MG63 (cell line): ENCODE data around the gene FARS2. TPM values are rescaled to one million over a fixed set of nuclear protein-coding genes. Genes with fewer than 3 reads are reported as not detected.

Experiments used
- DNase-seq: peaks from one replicate; pipeline ENCODE4 v3.0.0-alpha.2; 2020
- H3K27me3 ChIP-seq: fragments of 250-450 bp; sonication (Bioruptor Pico); 2 replicates; pipeline ENCODE4 v1.5.1; 2020; ENCODE audit warnings: mild to moderate bottlenecking, moderate library complexity
- H3K36me3 ChIP-seq: fragments of 250-450 bp; sonication (Bioruptor Pico); 2 replicates; pipeline ENCODE4 v1.5.1; 2020; ENCODE audit warnings: mild to moderate bottlenecking, moderate library complexity
- H3K4me3 ChIP-seq: fragments of 250-450 bp; sonication (Bioruptor Pico); 2 replicates; pipeline ENCODE4 v1.5.1; 2020; ENCODE audit warnings: mild to moderate bottlenecking, moderate library complexity
- H3K9me3 ChIP-seq: fragments of 250-450 bp; sonication (Bioruptor Pico); 2 replicates; pipeline ENCODE4 v1.5.1; 2020; ENCODE audit warnings: mild to moderate bottlenecking, moderate library complexity
- total RNA-seq: library from RNA; depleted of rRNA; stranded (reverse); fragments of >200 nt; shearing (Covaris generic); gene quantifications from 2 replicates; pipeline ENCODE4 v1.2.3, GENCODE V29; 2014; ENCODE audit warnings: low replicate concordance

FARS2 gene
- total RNA-seq, 1 experiment from 2014 or later, result 17.3 TPM

- H3K36me3 ChIP-seq, result no peaks in the 10 kb centered on the region
- no peaks in the 10 kb centered on the region for H3K9me3 ChIP-seq
- DNase-seq, result no peak
- H3K27me3 ChIP-seq, result no peaks in the 10 kb centered on the region
- H3K4me3 ChIP-seq, result no peak overlapping the region
These were observed 104.3 kb downstream of the FARS2 start for GRCh38 chr6:5365436-5366195.

- no peak for DNase-seq
- Histone ChIP-seq H3K9me3 (no peaks in the 10 kb centered on the region), H3K4me3 (no peak overlapping the region), H3K27me3 (no peaks in the 10 kb centered on the region), H3K36me3 (no peaks in the 10 kb centered on the region)
These were observed 105.6 kb downstream of the FARS2 start for GRCh38 chr6:5366941-5367340.

GRCh38 chr6:5367510-5367909 lies 106.2 kb downstream of the FARS2 start:
- Histone ChIP-seq H3K27me3 (no peaks in the 10 kb centered on the region), H3K36me3 (no peaks in the 10 kb centered on the region), H3K4me3 (no peak overlapping the region), H3K9me3 (no peaks in the 10 kb centered on the region)
- DNase-seq, result no peak

- H3K27me3 ChIP-seq, result no peaks in the 10 kb centered on the region
These were observed 112.1 kb downstream of the FARS2 start for GRCh38 chr6:5373430-5373829.

GRCh38 chr6:5378331-5378730 lies 117.0 kb downstream of the FARS2 start:
- Histone ChIP-seq H3K27me3 (no peaks in the 10 kb centered on the region), H3K36me3 (no peaks in the 10 kb centered on the region), H3K9me3 (no peaks in the 10 kb centered on the region; the same call in 1 of the 2 replicates), H3K4me3 (no peak overlapping the region)
- DNase-seq, result no peak

More at GRCh38 chr6:5373430-5373829, 112.1 kb downstream of the FARS2 start:
- Histone ChIP-seq H3K36me3 (no peaks in the 10 kb centered on the region), H3K9me3 (no peaks in the 10 kb centered on the region), H3K4me3 (no peak overlapping the region)
- no peak for DNase-seq

- no peak for DNase-seq
- no peaks in the 10 kb centered on the region for H3K27me3 ChIP-seq
- H3K9me3 ChIP-seq, result no peaks in the 10 kb centered on the region; the same call in 1 of the 2 replicates
- H3K4me3 ChIP-seq, result no peak overlapping the region
- no peaks in the 10 kb centered on the region for H3K36me3 ChIP-seq
These were observed 118.4 kb downstream of the FARS2 start for GRCh38 chr6:5379647-5380242.

GRCh38 chr6:5383856-5384255 lies 122.5 kb downstream of the FARS2 start:
- no peak for DNase-seq
- Histone ChIP-seq H3K9me3 (no peaks in the 10 kb centered on the region; the same call in 1 of the 2 replicates), H3K36me3 (no peaks in the 10 kb centered on the region), H3K27me3 (no peaks in the 10 kb centered on the region), H3K4me3 (no peak overlapping the region)

GRCh38 chr6:5384276-5384675 lies 123.0 kb downstream of the FARS2 start:
- Histone ChIP-seq H3K27me3 (no peaks in the 10 kb centered on the region), H3K9me3 (no peaks in the 10 kb centered on the region; the same call in 1 of the 2 replicates), H3K36me3 (no peaks in the 10 kb centered on the region), H3K4me3 (no peak overlapping the region)
- DNase-seq, result no peak

- H3K4me3 ChIP-seq, result no peak overlapping the region
- H3K9me3 ChIP-seq, result no peaks in the 10 kb centered on the region
- no peaks in the 10 kb centered on the region for H3K27me3 ChIP-seq
- no peaks in the 10 kb centered on the region for H3K36me3 ChIP-seq
- DNase-seq, result no peak
These were observed 127.0 kb downstream of the FARS2 start for GRCh38 chr6:5388326-5388725.

- Histone ChIP-seq H3K9me3 (no peaks in the 10 kb centered on the region), H3K36me3 (no peaks in the 10 kb centered on the region), H3K4me3 (no peak overlapping the region), H3K27me3 (no peaks in the 10 kb centered on the region)
- no peak for DNase-seq
These were observed 127.9 kb downstream of the FARS2 start for GRCh38 chr6:5389086-5389745.

- no peaks in the 10 kb centered on the region for H3K27me3 ChIP-seq
- H3K4me3 ChIP-seq, result no peak overlapping the region
- no peaks in the 10 kb centered on the region for H3K9me3 ChIP-seq
- H3K36me3 ChIP-seq, result no peaks in the 10 kb centered on the region
- DNase-seq, result no peak
These were observed 128.9 kb downstream of the FARS2 start for GRCh38 chr6:5390177-5390576.

- Histone ChIP-seq H3K9me3 (no peaks in the 10 kb centered on the region), H3K36me3 (no peaks in the 10 kb centered on the region), H3K27me3 (no peaks in the 10 kb centered on the region), H3K4me3 (no peak overlapping the region)
- DNase-seq, result no peak
These were observed 133.0 kb downstream of the FARS2 start for GRCh38 chr6:5394280-5394679.

- no peak for DNase-seq
- H3K9me3 ChIP-seq, result no peaks in the 10 kb centered on the region
- H3K4me3 ChIP-seq, result no peak overlapping the region
- no peaks in the 10 kb centered on the region for H3K27me3 ChIP-seq
- H3K36me3 ChIP-seq, result no peaks in the 10 kb centered on the region
These were observed 134.4 kb downstream of the FARS2 start for GRCh38 chr6:5395719-5396118.

GRCh38 chr6:5398530-5398929 lies 137.2 kb downstream of the FARS2 start:
- no peak for DNase-seq
- Histone ChIP-seq H3K27me3 (no peaks in the 10 kb centered on the region), H3K4me3 (no peak overlapping the region)

GRCh38 chr6:5399391-5399790 lies 138.1 kb downstream of the FARS2 start:
- no peak for DNase-seq
- H3K4me3 ChIP-seq, result no peak overlapping the region
- H3K27me3 ChIP-seq, result no peaks in the 10 kb centered on the region
- H3K9me3 ChIP-seq, result no peaks in the 10 kb centered on the region
- H3K36me3 ChIP-seq, result no peaks in the 10 kb centered on the region

More at GRCh38 chr6:5398530-5398929, 137.2 kb downstream of the FARS2 start:
- H3K36me3 ChIP-seq, result no peaks in the 10 kb centered on the region
- no peaks in the 10 kb centered on the region for H3K9me3 ChIP-seq

- Histone ChIP-seq H3K4me3 (no peak overlapping the region), H3K36me3 (no peaks in the 10 kb centered on the region), H3K9me3 (no peaks in the 10 kb centered on the region), H3K27me3 (no peaks in the 10 kb centered on the region)
- no peak for DNase-seq
These were observed 140.8 kb downstream of the FARS2 start for GRCh38 chr6:5401845-5402738.

GRCh38 chr6:5403076-5403475 lies 141.8 kb downstream of the FARS2 start:
- no peaks in the 10 kb centered on the region for H3K27me3 ChIP-seq
- no peak overlapping the region for H3K4me3 ChIP-seq
- no peak for DNase-seq
- no peaks in the 10 kb centered on the region for H3K9me3 ChIP-seq
- no peaks in the 10 kb centered on the region for H3K36me3 ChIP-seq
